ENCODE results near the gene LEMD1.

DNA sequence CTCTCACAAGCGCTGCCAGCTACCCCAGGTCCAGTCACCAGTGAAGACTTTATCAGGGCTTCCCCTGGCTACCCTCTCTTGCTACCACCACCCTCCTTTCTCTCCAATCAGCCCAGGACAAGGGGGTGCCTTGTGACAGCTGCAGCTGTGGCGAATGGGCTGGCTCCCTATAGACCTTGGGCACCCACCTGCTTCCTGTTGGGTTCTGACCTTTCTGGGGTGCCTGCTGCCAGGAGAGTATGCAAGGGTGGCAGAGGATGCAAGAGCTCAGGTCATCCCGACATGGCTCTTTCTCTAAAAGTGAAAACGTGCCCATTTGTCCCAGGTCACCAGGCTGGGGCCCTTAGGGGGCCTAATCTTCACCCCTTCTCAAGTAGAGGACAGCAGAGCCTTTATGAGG lies 71.7 kb downstream of the LEMD1 start:
- TF ChIP-seq GATA2 (IDR thresholded peaks at IDR 0.05; ENCODE audit: low read depth, low read length) (no peak), GATA3 (IDR thresholded peaks at IDR 0.05; ENCODE audit: low read depth, low read length) (no peak)

Data from SH-SY5Y (cell line).